Kasumi-1 (cell line): ENCODE results near the gene EREG.
"Not testable (repeated sequence)": the region's sequence is repeated elsewhere in the genome, so short reads cannot be mapped to it uniquely, and the experiment has no call there.

Experiments
- DNase-seq, 2 experiments: peaks; one replicate each; lab custom pipeline; 2025; lab: John Stamatoyannopoulos, UW

EREG gene

GRCh38 chr4:74390677-74391076, 25.7 kb downstream of the EREG start:
- DNase-seq = no peak

DNA sequence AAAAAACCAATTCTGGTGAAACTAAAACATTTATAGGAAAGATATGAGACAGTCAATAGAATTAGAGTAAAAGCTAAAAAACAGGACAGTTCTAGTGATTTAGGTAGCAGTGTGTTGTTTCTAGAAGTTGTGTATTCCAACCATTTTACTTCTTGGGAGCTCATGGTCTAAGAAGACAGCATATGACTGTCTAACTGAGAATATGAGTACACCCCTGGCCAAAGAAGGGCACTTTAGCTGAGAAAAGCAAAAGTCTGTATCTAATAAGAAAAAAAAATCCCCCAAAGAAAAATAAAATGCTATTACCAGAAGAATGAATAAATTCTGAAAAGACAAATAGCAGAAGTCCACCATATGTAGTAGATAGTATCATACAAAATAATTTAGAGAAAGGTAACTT, 26.4 kb downstream of the EREG start:
- DNase-seq = no peak

DNA sequence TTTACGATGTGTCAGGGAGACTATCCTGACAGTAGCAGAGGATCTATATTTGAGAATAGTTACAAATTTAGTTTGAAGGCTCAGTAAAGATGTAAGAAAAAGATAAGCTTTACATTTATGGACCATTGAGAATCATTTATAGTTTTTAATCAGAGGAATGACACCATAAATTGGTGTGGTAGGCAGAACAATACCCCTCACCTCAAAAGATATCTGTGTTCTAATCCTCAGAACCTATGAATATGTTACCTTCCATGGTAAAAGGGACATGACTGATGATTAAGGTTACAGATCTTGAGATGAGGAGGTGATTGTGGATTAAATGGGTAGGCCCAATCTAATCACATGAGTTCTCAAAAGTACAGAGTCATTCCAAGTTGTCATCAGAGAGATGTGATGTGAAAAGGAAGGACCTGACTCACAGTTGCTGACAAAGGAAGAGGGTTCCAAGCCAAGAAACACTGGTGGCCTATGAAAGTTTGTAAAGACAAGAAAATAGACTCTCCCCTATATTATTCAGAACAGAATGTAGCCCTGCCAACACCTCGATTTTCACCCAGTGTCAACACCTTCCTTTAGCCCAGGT, 27.0 kb downstream of the EREG start:
- no peak for DNase-seq

- DNase-seq = peak; percentile 22 to 40
Measured at GRCh38 chr4:74394476-74395136, 29.7 kb downstream of the EREG start.

GRCh38 chr4:74395633-74396032, 30.7 kb downstream of the EREG start:
- no peak for DNase-seq

- DNase-seq = peak in 1 of 2 experiments; percentile 11
Measured at GRCh38 chr4:74397748-74398426, 32.9 kb downstream of the EREG start.

DNA sequence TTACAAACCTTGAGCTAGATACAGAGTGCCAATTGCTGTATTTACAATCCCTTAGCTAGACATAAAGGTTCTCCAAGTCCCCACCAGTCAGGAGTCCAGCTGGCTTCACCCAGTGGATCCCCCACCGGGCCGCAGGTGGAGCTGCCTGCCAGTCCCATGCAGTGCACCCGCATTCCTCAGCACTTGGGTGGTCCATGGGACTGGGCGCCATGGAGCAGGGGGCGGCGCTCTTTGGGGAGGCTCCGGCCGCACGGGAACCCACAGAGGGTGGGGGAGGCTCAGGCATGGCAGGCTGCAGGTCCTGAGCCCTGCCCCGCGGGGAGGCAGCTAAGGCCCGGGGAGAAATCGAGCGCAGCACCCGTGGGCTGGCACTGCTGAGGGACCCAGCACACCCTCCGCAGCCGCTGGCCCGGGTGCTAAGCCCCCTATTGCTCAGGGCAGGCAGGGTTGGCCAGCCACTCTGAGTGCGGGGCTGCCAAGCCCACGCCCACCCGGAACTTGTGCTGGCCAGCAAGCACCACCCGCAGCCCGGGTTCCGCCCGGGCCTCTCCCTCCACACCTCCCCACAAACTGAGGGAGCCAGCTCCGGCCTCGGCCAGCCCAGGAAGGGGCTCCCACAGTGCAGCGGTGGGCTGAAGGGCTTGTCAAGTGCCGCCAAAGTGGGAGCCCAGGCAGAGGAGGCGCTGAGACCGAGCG, 34.1 kb downstream of the EREG start:
- DNase-seq = not testable (repeated sequence)

GRCh38 chr4:74400395-74400794, 35.5 kb downstream of the EREG start:
- no peak for DNase-seq

- DNase-seq = no peak
Measured at GRCh38 chr4:74402692-74403456, 37.9 kb downstream of the EREG start.

- no peak for DNase-seq
Measured at GRCh38 chr4:74407891-74408290, 42.9 kb downstream of the EREG start.

DNA sequence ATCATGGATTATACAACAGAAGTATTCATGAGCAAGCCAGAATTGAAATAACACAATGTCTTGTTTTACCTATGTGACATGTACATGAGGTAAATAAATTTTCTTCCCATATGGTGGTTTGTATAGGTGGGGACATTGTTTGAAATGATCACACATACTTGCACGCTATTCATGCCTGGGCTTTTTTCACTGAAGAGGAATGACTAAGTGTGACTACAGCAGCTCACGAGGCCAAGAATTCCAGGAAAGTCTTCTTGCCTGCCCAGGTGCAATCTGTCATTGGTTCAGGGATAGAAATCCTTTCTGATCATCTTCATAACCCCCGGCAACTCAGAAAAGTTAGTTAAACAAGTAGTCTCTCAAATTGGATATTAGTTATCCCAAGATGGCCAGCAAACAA, 43.7 kb downstream of the EREG start:
- DNase-seq = no peak

GRCh38 chr4:74410272-74410671, 45.3 kb downstream of the EREG start:
- no peak for DNase-seq

DNA sequence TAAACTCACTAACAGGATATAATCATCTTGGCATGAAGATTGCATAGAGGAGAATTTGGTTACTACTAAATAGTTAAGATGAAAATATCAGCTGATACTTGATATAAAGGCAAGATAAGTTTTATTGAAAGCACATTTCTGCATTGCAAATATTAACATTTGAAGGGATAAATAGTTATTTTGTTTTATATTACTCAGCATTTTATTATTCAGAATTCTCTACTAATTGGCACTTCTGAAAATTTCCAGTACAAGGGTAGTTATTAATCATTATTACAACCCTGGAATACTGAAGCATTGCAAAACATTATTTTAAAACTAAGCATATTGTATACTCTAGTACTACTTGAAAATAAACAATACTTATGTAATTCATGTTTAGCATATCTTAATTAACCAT, 47.3 kb downstream of the EREG start:
- no peak for DNase-seq

GRCh38 chr4:74413265-74413664, 48.3 kb downstream of the EREG start:
- no peak for DNase-seq

DNA sequence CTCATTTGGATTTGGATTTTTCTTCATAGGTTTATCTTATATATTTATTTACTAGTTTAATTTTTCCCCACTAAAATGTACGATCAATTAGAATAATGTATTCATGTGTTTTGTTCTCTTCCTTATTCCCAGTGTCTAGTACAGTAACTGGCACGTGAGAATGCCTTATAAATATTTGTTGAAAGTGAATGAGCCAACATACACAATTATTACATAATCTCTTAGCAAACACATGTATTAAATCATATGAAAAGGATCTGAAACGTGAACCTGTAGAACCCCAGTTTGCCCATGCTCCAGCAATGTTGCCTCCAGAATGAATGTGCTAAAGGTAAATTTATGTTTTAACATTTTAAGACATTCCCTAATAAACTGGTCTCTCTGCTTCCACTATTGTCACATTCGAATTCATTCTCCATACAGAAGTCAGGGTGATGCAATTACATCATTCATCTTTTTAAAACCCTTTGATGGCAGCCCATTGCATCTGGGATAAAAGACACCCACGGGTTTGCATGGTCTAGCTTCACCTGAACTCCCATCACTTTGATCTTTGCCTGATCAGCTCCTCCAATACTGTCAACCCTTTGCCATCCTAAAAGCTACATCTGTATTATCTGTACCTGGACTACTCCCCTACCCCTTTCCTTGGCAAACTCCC, 49.3 kb downstream of the EREG start:
- no peak for DNase-seq

DNA sequence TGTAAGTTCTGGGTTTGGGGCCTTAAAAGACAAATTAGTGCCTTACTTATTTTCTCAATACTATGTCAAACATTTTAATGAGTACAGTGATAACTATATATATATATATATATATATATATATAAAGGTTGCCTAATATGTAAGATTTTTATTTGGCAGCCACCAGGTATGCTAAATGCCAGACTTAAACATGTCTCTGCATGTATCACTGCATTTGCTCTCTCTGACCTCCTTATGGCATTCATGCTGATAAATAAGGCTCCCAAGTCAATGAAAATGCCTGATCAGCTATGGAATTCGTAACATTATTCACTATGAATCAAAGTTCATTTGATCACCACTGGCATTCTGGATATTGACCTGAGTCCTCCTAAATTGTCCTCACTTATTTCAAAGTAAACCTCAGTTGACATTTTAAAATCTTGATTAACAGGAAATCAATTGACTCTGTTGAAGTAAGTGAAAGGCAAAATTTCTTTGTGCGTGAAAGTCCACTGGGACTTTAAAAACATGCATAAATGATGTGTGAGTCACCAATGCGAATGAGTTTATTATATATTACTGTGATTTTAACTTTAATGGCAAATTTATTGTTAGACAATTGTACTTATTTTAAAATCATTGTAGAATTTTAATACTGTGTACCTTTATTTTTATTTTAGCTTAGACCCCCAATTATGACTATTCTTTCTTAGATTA, 50.8 kb downstream of the EREG start:
- DNase-seq = no peak

GRCh38 chr4:74418063-74418670, 53.2 kb downstream of the EREG start:
- DNase-seq = no peak

GRCh38 chr4:74420863-74421262, 55.9 kb downstream of the EREG start:
- no peak for DNase-seq

GRCh38 chr4:74423104-74423503, 58.2 kb downstream of the EREG start:
- DNase-seq = no peak

DNA sequence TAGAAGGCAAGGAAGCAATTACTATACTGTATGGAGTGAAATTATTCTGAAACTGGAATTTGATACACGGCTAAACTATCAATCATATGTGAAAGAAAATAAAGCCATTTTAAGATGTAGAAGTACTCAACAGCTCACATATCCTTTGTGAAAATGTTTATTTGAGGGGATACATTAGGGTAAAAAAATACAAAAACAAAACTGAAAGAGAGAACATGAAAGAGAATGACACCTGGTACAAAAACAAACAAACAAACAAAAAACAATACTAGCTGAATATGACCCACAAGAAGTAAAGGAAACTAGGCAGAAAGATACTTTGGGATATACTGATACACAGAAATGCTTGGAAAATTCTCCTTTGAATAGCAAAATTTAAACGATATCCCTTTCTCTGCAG, 59.2 kb downstream of the EREG start:
- no peak for DNase-seq

DNA sequence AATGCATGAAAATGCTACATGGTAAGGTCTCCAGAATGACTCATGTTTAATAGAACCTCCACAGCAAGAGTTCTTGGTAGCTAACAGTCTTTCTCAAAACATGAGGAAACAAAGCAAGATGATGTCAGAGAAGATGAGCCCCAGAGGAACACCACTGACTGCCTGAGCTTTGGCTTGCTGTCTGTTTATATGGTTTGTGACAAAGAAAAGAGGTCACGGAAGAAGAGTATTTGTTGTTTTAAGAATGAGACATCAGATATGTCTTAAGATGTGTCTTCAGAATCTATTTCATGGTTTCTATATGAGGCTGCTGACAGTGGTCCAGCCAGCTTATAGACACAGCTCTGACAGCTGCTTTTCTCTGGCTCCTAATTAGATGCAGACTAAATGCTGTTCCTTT, 61.2 kb downstream of the EREG start:
- no peak for DNase-seq
